Chondrocyte (in vitro differentiated cells): ENCODE measurements around the gene TNPO3. TPM values are rescaled to one million over a fixed set of nuclear protein-coding genes. Genes with fewer than 3 reads are reported as not detected.
A peak's percentile ranks its signal among the peaks of the same experiment; 100 is the strongest.

Experiments
- DNase-seq: peaks from one replicate; pipeline ENCODE4 v3.0.0; 2021; ENCODE audit warnings: mixed read lengths, low spot score
- H3K27ac Mint-ChIP-seq: one replicate; pipeline ENCODE4 v1.8.0; 2021; ENCODE audit warnings: mild to moderate bottlenecking, moderate library complexity, mixed read lengths; ENCODE audit not compliant: unreplicated experiment
- H3K27me3 Mint-ChIP-seq: 2 replicates; pipeline ENCODE4 v1.8.0; 2021; ENCODE audit warnings: low read depth, mixed read lengths
- H3K36me3 Mint-ChIP-seq: 2 replicates; pipeline ENCODE4 v1.8.0; 2021; ENCODE audit warnings: low read depth, mixed read lengths
- H3K4me1 Mint-ChIP-seq: 2 replicates; pipeline ENCODE4 v1.8.0; 2021; ENCODE audit warnings: low read depth, mild to moderate bottlenecking, mixed read lengths
- H3K4me3 Mint-ChIP-seq: one replicate; pipeline ENCODE4 v1.8.0; 2021; ENCODE audit warnings: mild to moderate bottlenecking, moderate library complexity, mixed read lengths; ENCODE audit not compliant: unreplicated experiment
- H3K9me3 Mint-ChIP-seq: 2 replicates; pipeline ENCODE4 v1.8.0; 2021; ENCODE audit warnings: low read depth, mixed read lengths
- CTCF ChIP-seq: fragments of 200-600 bp; sonication (generic); IDR thresholded peaks from 2 replicates; pipeline ENCODE4 v1.5.0; 2021; ENCODE audit warnings: antibody characterized with exemption, mild to moderate bottlenecking, moderate library complexity
- total RNA-seq: library from RNA; stranded (reverse); gene quantifications from 3 replicates; pipeline ENCODE4 v1.2.1, GENCODE V29; 2021

Gene TNPO3
- total RNA-seq, 1 donor from 2014 or later = 44.0 TPM

GRCh38 chr7:128911423-128912031 is 143.4 kb downstream of the TNPO3 start:
- Mint-ChIP-seq H3K4me3 (no peak overlapping the region), H3K27ac (no peak overlapping the region)
- no peak for DNase-seq

GRCh38 chr7:128910569-128910945 is 144.4 kb downstream of the TNPO3 start, which contains the start of gene KCP:
Gene KCP, minus strand, starts transcription at chr7:128910709. Its CDS starts 33 bp downstream, at chr7:128910676.
- no peaks in the 10 kb centered on the region for H3K36me3 Mint-ChIP-seq
- H3K9me3 Mint-ChIP-seq = no peaks in the 10 kb centered on the region
- peak within 1 kb of the TSS; percentile 75 for H3K4me3 Mint-ChIP-seq
- no peak for DNase-seq
- H3K4me1 Mint-ChIP-seq = peaks cover 11% of the 10 kb centered on the region
- H3K27ac Mint-ChIP-seq = peak within 1 kb of the TSS; percentile 9
- peaks cover 23% of the 10 kb centered on the region for H3K27me3 Mint-ChIP-seq
- no peak for TF ChIP-seq CTCF

More at GRCh38 chr7:128911423-128912031, 143.4 kb downstream of the TNPO3 start:
- TF ChIP-seq CTCF = no peak
- Mint-ChIP-seq H3K9me3 (no peaks in the 10 kb centered on the region), H3K36me3 (no peaks in the 10 kb centered on the region), H3K27me3 (peaks cover 20% of the 10 kb centered on the region), H3K4me1 (peaks cover 11% of the 10 kb centered on the region)

- Mint-ChIP-seq H3K9me3 (no peaks in the 10 kb centered on the region), H3K4me1 (peaks cover 11% of the 10 kb centered on the region), H3K27me3 (peaks cover 20% of the 10 kb centered on the region), H3K4me3 (peak overlapping the region; percentile 75), H3K36me3 (no peaks in the 10 kb centered on the region), H3K27ac (peak overlapping the region; percentile 9)
- DNase-seq = no peak
- no peak for TF ChIP-seq CTCF
These were observed 145.0 kb downstream of the TNPO3 start for GRCh38 chr7:128909625-128910568.

GRCh38 chr7:128908750-128909624 is 145.9 kb downstream of the TNPO3 start:
- Mint-ChIP-seq H3K4me1 (peaks cover 14% of the 10 kb centered on the region), H3K36me3 (no peaks in the 10 kb centered on the region), H3K9me3 (no peaks in the 10 kb centered on the region), H3K4me3 (peak overlapping the region; percentile 75), H3K27ac (no peak overlapping the region), H3K27me3 (peaks cover 15% of the 10 kb centered on the region)
- TF ChIP-seq CTCF = no peak
- DNase-seq = no peak
